ENCODE measurements around the gene PTGS1. TPM values are rescaled to one million over a fixed set of nuclear protein-coding genes. Genes with fewer than 3 reads are reported as not detected.

Gene PTGS1
- polyA plus RNA-seq, 1 of the 3 experiments (the other 2 are of a cell fraction), result 5.4 TPM

- TF ChIP-seq GATA2 (CRISPR knock-in tag; IDR thresholded peaks at IDR 0.05) (no peak), GABPA (IDR thresholded peaks at IDR 0.05; ENCODE audit: low read depth) (no peak), ELF1 (IDR thresholded peaks at IDR 0.05) (no peak), USF2 (IDR thresholded peaks at IDR 0.05; ENCODE audit: borderline replicate concordance, low read depth, low read length) (no peak), FOXJ3 (CRISPR knock-in tag; IDR thresholded peaks at IDR 0.05) (no peak), CHD2 (IDR thresholded peaks at IDR 0.05; ENCODE audit: low read length, partially characterized antibody) (no peak), TEAD4 (IDR thresholded peaks at IDR 0.05; ENCODE audit: borderline replicate concordance, insufficient read depth) (peak; percentile 44; the same call in 1 of the 2 replicates), FOXM1 (IDR thresholded peaks at IDR 0.05; ENCODE audit: low read depth) (no peak), PBX3 (IDR thresholded peaks at IDR 0.05) (peak; percentile 48; the same call in 1 of the 2 replicates), REST (IDR thresholded peaks at IDR 0.05; ENCODE audit: low read depth, low read length) (no peak), SMC3 (IDR thresholded peaks at IDR 0.05; ENCODE audit: low read depth, low read length) (no peak), RCOR1 (IDR thresholded peaks at IDR 0.05; ENCODE audit: low read length) (no peak), RFX5 (IDR thresholded peaks at IDR 0.05; ENCODE audit: low read length) (no peak), EP300 (IDR thresholded peaks at IDR 0.05; ENCODE audit: borderline replicate concordance in 1 of 2, low read depth in 1 of 2, low read length in 1 of 2) (peak in 1 of 2 experiments; percentile 63; a peak in 1 of 4 replicates), RXRA (IDR thresholded peaks at IDR 0.05; ENCODE audit: borderline replicate concordance, low read depth) (no peak), POLR2AphosphoS5 (IDR thresholded peaks at IDR 0.05; ENCODE audit: low read depth, low read length) (no peak), NRF1 (IDR thresholded peaks at IDR 0.05; ENCODE audit: low read depth, low read length) (no peak), RAD21 (IDR thresholded peaks at IDR 0.05; ENCODE audit: low read length) (no peak)
Measured at GRCh38 chr9:122444041-122444733, 73.4 kb downstream of the PTGS1 start (continued).

Small RNA genes within 50 kb of the gene (small RNA-seq; reads per million reads assigned to genes)
- 0 reads per million in 7 experiments for gene AL162424.1

Other genes starting within 250 kb of the PTGS1 start
- 97.4 and 116 TPM in 2 replicates for gene NDUFA8, start 211.2 kb upstream of the PTGS1 start, polyA plus RNA-seq (2012; rRNA removed)
- not detected in 2 replicates for gene MORN5, start 211.1 kb upstream of the PTGS1 start, polyA plus RNA-seq (2012; rRNA removed)
- 0.02 TPM in 1 of 2 replicates, not detected in the other for gene LHX6, start 142.1 kb upstream of the PTGS1 start, polyA plus RNA-seq (2012; rRNA removed)
- gene RBM18, start 106.2 kb upstream of the PTGS1 start, polyA plus RNA-seq (2012; rRNA removed), result 8.2 and 13.1 TPM in 2 replicates
- 35.1 and 50.6 TPM in 2 replicates for gene MRRF, start 106.1 kb upstream of the PTGS1 start, polyA plus RNA-seq (2012; rRNA removed)
- not detected in 2 replicates for gene OR1J1, start 106.9 kb downstream of the PTGS1 start, polyA plus RNA-seq (2012; rRNA removed)
- gene OR1J2, start 139.8 kb downstream of the PTGS1 start, polyA plus RNA-seq (2012; rRNA removed), result not detected in 2 replicates
- 0.07 and 0.13 TPM in 2 replicates for gene OR1J4, start 148.1 kb downstream of the PTGS1 start, polyA plus RNA-seq (2012; rRNA removed)
- gene OR1N1, start 156.3 kb downstream of the PTGS1 start, polyA plus RNA-seq (2012; rRNA removed), result not detected in 2 replicates
- not detected in 2 replicates for gene OR1N2, start 182.1 kb downstream of the PTGS1 start, polyA plus RNA-seq (2012; rRNA removed)
- gene OR1L8, start 212.4 kb downstream of the PTGS1 start, polyA plus RNA-seq (2012; rRNA removed), result 0.05 and 0.07 TPM in 2 replicates
- gene OR1Q1, start 243.7 kb downstream of the PTGS1 start, polyA plus RNA-seq (2012; rRNA removed), result 0.10 and 0.29 TPM in 2 replicates